NCI-H2171 (cell line): ENCODE measurements around the gene HSBP1L1.
"Not testable (repeated sequence)": the region's sequence is repeated elsewhere in the genome, so short reads cannot be mapped to it uniquely, and the experiment has no call there.

ENCODE experiments used
- DNase-seq: peaks from one replicate; lab custom pipeline; 2025; lab: John Stamatoyannopoulos, UW

HSBP1L1 gene

DNA sequence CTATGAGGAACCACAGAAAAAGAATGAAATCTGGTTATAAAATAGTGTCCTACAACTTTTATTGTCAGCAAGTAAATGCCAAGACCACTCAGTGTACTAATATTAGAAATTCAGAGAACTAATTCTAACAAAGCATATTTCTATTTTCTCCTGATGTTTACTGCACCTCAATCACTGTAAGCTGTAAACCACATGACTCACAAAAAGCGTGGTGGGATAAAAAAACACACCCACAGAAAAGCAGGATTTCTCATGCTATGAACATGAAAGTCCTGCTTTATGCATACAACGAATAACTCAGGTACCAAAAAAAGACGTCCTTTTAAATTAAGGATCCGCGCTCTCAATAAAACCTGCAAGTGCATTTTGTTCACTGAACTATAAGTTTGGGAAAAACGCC lies 23.1 kb downstream of the HSBP1L1 start:
- DNase-seq = no peak

DNA sequence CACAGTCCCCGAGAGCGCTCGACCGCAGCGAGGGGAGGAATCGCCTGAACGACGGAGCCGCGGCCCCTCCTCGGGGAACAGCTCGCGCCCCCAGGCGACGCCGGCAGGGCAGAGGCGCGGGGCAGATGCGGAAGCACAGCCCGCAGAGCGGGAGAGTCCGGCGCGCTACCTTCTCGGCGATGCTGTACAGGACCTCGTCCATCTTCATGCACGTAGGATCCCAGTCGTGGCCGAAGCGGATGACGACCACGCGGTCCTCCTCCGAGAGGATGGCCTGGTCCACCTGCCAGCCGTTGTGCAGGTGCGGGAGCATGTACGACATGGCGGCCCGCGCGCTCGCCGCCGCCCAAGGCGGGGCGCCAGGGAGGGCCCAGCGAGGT lies 23.6 kb downstream of the HSBP1L1 start:
- no peak for DNase-seq

DNA sequence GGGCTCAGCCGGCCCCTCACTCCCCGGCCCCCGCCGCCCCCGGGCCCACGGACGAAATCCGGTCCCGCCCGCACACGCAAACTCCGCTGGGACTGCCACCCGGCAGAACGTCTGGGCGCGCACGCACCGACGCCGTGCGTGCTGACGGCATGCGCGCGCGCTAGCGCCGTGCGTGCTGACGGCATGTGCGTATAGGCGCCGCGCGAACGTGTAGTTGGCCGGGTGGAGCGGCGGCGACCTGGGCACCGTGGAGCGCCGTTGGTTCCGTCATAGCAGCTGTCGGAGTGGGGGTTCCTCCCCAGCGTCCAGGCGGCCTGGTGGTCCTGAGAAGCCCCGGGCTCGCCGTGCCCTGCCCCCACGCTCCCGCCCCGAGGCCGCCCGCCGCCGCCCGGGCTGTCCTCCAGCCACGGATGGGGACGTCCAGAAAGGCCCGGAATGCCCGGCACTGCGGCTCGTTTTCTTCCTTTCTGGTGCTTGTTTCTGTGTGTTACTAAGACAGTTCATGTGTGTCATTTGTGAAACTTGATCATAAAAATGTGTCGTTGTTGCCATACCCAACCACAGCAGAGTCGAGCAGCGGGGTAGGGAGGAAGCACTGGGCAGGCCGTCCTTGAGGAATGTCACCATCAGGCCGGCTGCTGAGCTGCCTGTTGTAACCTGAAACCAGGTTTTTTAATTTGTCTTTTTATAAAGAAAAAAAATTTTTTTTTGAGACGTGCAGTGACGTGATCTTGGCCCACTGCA lies 24.2 kb downstream of the HSBP1L1 start, which contains the start of gene TXNL4A:
Gene TXNL4A (minus strand): TSS at position 113 of the 744 bp plus-strand sequence. CDS start 171 bp downstream, outside the sequence.
- peak; percentile 69 for DNase-seq

DNA sequence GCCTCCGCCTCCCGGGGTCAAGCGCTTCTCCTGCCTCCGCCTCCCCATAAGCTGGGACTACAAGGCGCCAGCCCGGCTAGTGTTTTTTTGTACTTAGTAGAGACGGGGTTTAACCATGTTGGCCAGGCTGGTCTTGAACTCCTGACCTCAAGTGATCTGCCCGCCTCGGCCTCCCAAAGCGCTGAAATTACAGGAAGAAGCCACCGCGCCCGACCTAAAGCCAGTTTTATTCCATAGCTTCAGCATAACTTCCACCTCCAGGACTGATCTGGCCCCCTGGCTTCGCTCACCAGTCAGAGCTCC lies 24.7 kb downstream of the HSBP1L1 start:
- no peak for DNase-seq

DNA sequence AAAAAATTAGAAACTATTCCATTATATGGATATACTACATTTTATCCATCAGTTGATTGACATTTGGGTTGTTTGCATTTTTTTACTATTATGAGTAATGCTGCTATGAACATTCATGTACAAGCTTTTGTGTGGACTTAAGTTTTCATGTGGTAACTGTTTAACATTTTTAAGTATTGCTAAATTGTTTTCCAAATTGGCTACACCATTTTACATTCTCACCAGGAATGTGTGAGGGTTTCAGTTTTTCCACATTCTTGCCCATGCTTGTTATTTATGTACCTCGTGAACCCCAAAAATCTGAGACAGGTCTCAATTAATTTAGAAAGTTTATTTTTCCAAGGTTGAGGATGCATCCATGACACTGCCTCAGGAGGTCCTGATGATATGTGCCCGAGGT lies 27.1 kb downstream of the HSBP1L1 start:
- no peak for DNase-seq

DNA sequence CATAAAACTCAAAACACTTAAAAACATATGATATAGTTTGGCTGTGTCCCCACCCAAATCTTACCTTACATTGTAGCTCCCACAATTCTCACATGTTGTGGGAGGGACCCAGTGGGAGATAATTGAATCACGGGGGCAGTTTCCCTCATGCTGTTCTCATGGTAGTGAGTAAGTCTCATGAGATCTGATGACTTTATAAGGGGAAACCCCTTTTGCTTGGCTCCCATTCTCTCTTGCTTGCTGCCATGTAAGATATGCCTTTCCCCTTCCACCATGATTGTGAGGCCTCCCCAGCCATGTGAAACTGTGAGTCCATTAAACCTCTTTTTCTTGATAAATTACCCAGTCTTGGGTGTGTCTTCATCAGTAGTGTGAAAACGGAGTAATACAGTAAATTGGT lies 35.3 kb downstream of the HSBP1L1 start:
- DNase-seq = not testable (repeated sequence)

DNA sequence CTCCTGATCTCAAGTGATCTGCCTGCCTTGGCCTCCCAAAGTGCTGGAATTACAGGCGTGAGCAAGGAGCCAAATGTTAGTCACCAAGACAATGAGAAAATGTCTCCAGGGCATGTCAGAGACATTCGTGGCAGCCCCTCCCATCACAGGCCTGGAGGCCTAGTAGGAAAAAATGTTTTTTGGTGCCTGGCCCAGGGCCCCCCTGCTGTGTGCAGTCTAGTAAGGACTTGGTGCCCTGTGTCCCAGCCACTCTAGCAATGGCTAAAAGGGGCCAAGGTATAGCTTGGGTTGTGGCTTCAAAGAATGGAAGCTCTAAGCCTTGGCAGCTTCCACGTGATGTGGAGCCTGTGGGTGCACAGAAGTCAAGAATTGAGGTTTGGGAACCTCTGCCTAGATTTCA lies 36.4 kb downstream of the HSBP1L1 start:
- no peak for DNase-seq

DNA sequence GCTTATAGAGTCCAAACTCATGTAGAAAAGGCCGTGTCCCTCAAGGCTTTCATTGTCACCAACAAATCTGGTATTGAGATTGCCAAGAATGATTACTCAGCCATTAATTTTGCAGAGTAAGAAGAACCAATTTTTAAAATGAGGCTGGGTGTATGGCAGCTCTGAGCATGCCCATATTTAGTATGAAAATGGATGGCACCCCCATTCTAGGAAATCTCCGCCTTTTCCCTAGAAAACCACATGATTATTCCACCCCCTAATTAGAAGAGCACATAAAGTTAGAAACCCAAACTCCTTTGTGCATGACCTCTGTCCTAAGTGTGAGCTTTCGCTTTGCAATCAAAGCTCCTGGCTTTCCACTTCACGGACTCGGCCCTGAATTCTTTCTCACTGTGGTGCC lies 38.0 kb downstream of the HSBP1L1 start:
- DNase-seq = no peak

DNA sequence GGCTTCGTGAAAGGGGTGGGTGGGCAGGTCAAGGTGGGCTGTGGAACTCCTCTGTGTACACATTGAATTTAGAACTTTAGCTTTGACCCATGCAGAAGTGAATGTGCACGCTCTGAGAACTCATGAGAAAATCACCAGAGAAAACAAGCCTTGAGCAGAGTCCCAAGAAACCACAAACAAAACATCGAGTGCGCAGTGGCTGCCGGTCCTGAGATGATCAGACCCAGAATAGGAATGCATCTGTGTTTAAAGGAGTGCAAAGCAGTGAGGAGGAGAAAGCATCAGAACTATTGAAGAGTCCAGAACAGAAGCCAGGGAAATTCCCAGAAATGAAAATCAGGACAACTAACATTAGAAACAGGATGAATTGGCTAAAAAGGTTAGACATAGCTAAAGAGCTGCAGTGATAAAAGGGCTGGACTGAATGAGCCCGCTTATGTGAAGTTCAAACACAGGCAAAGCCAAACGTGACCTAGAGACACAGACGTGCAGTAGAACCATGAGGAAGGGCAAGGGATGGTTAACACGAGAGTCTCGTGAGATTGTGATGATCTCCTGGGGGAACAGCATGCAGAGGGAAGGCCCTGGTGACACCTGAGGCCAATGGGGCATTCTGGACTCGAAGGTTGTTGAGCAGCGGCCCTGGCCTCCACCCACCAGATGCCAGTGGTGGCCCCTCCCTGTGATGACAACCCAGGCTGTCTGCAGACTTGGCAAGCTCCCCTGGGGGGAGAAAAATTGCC lies 40.3 kb downstream of the HSBP1L1 start:
- DNase-seq = no peak

DNA sequence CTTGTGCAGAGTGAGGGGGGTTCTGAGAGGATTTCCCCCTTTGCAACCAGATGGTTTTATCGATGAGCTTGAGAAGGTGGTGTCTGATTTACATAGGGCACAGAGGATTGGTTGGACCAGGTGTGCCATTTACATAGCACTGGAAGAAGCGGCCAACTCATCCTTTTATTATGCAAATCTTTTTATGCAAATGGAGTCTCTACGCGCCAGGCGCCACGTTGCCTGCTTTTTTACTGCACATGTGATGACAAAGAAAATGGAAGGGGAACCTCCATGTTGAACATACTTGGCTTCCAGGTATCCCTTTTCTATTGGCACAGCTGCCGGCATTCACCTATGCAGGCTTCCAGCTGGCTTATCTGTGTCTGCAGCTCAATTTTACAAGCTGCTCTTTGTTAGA lies 42.3 kb downstream of the HSBP1L1 start:
- DNase-seq = no peak

DNA sequence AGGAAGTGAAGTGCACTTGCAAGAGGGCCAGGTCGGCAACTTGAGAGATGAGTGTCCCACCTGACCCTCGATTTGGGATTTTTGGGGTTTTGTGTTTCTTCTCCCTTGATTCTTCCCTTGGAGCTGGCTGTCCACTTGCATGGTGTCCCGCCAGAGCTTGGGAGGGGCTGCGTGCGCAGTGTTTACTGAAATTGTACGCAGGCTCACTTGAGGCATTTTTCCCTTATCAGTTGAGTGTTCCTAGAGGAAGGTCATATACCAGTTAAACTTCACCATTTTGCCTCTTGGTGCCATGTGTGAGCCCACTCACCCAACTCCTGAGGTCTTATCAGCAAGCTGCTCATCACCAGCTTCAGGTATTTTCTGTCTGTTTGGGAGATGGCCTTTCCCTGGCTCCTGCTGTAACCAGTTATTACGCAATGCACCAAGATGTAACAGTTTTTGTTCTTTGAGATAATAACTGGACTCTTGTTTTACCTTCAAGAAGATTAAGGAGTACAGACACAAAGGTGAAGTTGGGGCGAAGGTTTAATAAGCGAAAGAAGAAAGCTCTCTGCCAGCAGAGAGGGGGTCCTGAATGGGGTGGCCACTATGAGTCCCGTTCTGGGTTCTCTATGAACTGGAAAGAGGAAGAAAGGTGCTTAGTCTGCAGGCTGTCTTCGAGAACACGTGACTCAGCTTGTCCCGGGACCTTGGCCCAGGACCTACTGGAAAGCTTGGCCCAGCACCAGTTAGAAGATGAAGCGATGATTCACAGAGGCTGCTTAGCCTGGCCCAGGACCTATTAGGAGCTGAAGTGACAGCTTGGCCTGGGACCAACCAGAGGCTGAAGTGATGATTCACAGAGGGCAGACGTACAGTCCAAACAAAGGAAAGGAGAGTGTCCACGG lies 45.5 kb downstream of the HSBP1L1 start:
- DNase-seq = no peak

DNA sequence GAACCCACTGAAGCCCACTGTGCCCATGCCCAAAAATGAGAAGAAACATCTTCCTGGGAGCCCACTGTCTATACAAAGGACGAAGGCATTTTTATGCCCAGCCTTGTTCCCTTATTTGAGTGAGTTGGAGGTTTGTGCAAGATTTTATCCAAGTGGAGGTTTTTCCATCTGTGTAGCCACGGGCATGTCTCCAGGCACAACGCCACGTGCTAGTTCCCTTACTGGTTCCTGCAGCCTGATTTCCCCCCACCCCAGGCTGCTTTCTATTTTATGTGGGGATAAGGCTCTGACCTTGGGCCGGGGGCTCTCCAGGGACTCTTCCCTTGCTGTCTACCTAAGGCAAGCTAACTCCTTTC lies 46.1 kb downstream of the HSBP1L1 start:
- DNase-seq = no peak

DNA sequence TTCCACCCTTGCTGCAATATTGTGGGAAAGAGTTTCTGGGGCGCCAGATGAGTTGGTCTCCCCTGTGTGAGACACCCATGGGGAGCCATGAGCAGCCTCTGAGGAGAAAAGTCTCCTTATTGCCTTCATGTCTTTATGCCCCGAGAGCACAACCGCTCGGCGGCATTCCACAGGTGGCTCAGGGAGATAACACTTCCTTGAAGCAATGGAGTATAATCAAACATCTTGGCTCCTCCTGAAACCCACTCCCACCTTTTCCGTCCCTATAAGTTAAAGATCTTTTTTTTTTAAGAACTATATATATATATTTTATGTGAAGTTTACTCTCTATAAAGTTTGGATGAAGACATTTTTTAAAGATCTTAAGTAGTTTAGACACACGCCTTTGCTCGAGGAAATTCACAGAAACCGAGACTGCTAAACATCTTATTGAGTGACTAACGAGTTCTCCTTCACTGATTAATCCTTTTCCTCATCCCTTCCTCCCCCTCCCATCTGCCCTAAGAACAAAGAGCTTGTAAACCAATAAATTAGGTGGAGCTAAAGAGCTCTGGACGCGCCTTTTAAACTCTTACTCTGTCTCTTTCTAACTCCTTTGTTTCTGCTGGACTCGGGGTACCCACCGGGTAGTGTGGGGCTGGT lies 47.2 kb downstream of the HSBP1L1 start:
- DNase-seq = not testable (repeated sequence)

DNA sequence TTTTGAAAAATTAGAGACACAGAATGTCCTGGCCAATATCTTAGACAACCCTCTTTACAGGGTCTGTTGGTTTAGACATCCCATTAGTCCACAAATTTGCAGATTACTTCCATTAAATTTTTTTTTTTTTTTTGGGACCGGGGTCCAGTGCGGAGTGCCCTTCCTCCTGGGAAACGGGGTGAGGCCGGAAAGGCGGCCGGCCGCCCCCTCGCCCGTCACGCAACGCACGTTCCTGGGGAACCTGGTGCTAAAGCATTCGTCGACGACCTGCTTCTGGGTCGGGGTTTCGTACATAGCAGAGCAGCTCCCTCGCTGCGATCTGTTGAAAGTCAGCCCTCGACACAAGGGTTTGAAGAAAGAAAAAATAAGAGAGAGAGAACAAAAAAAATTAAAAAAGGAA lies 48.3 kb downstream of the HSBP1L1 start:
- DNase-seq = no peak
